Ammon's horn (tissue), 1 donor: Measurements from ENCODE around the gene EHF.
"Not testable (repeated sequence)": the region's sequence is repeated elsewhere in the genome, so short reads cannot be mapped to it uniquely, and the experiment has no call there.

Experiments used
- DNase-seq: peaks from one replicate; pipeline ENCODE4 v3.0.0-alpha.2; 2016; ENCODE audit warnings: low spot score

Gene EHF

GRCh38 chr11:34620820-34621792, at the start of gene EHF:
Gene EHF (plus strand): TSS chr11:34621093. CDS start chr11:34642631, 21,538 bp downstream.
- no peak for DNase-seq

- no peak for DNase-seq
Measured at GRCh38 chr11:34573537-34573936, 47.4 kb upstream of the EHF start.

- DNase-seq, result no peak
Measured at GRCh38 chr11:34575261-34575660, 45.6 kb upstream of the EHF start.

- DNase-seq, result no peak
Measured at GRCh38 chr11:34575671-34576070, 45.2 kb upstream of the EHF start.

- DNase-seq, result no peak
Measured at GRCh38 chr11:34576331-34576730, 44.6 kb upstream of the EHF start.

GRCh38 chr11:34583818-34584217, 37.1 kb upstream of the EHF start:
- DNase-seq, result no peak

- DNase-seq, result no peak
Measured at GRCh38 chr11:34585304-34585734, 35.6 kb upstream of the EHF start.

- DNase-seq, result peak; percentile 59
Measured at GRCh38 chr11:34585735-34586487, 35.0 kb upstream of the EHF start.

- peak; percentile 11 for DNase-seq
Measured at GRCh38 chr11:34586488-34587281, 34.2 kb upstream of the EHF start.

GRCh38 chr11:34587282-34587677, 33.6 kb upstream of the EHF start:
- no peak for DNase-seq

GRCh38 chr11:34588023-34588422, 32.9 kb upstream of the EHF start:
- no peak for DNase-seq

GRCh38 chr11:34588701-34589100, 32.2 kb upstream of the EHF start:
- DNase-seq, result no peak

GRCh38 chr11:34589177-34589576, 31.7 kb upstream of the EHF start:
- DNase-seq, result not testable (repeated sequence)

GRCh38 chr11:34593085-34593484, 27.8 kb upstream of the EHF start:
- DNase-seq, result no peak

GRCh38 chr11:34594603-34595002, 26.3 kb upstream of the EHF start:
- DNase-seq, result no peak

- DNase-seq, result no peak
Measured at GRCh38 chr11:34595391-34595790, 25.5 kb upstream of the EHF start.

GRCh38 chr11:34595960-34596644, 24.8 kb upstream of the EHF start:
- DNase-seq, result no peak

- no peak for DNase-seq
Measured at GRCh38 chr11:34599406-34599945, 21.4 kb upstream of the EHF start.

GRCh38 chr11:34600339-34601084, 20.4 kb upstream of the EHF start:
- DNase-seq, result no peak

GRCh38 chr11:34601085-34601444, 19.8 kb upstream of the EHF start:
- DNase-seq, result no peak

GRCh38 chr11:34601609-34602008, 19.3 kb upstream of the EHF start:
- no peak for DNase-seq
